KMS-11 (cell line): ENCODE data around the gene VDR.
A peak's percentile ranks its signal among the peaks of the same experiment; 100 is the strongest.

Experiments
- H2AFZ ChIP-seq: fragments of 200-600 bp; sonication (generic); 2 replicates; pipeline ENCODE4 v1.6.1; 2016; ENCODE audit warnings: antibody characterized with exemption, mixed run types, low read depth
- H3K27ac ChIP-seq: fragments of 200-600 bp; sonication (generic); 2 replicates; pipeline ENCODE4 v1.6.1; 2016; ENCODE audit warnings: mild to moderate bottlenecking, mixed run types
- H3K27me3 ChIP-seq: fragments of 200-600 bp; sonication (generic); 2 replicates; pipeline ENCODE4 v1.6.1; 2017; ENCODE audit warnings: mild to moderate bottlenecking, low read depth, mixed run types, moderate library complexity; ENCODE audit not compliant: insufficient read depth
- H3K36me3 ChIP-seq: fragments of 200-600 bp; sonication (generic); 2 replicates; pipeline ENCODE4 v1.6.1; 2017; ENCODE audit warnings: mild to moderate bottlenecking, mixed run types; ENCODE audit not compliant: insufficient read depth
- H3K4me1 ChIP-seq: fragments of 200-600 bp; sonication (generic); 2 replicates; pipeline ENCODE4 v1.6.1; 2016; ENCODE audit warnings: mild to moderate bottlenecking, low read depth, mixed run types; ENCODE audit not compliant: poor library complexity, severe bottlenecking
- H3K4me2 ChIP-seq: fragments of 200-600 bp; sonication (generic); 2 replicates; pipeline ENCODE4 v1.7.0; 2016; ENCODE audit warnings: mild to moderate bottlenecking, mixed run types
- H3K4me3 ChIP-seq: fragments of 200-600 bp; sonication (generic); IDR thresholded peaks from 2 replicates; pipeline ENCODE4 v1.6.1; 2017; ENCODE audit warnings: low read depth, low read length, mixed read lengths; ENCODE audit not compliant: insufficient read depth
- H3K79me2 ChIP-seq: fragments of 200-600 bp; sonication (generic); 2 replicates; pipeline ENCODE4 v1.6.1; 2016; ENCODE audit warnings: low read depth, mixed run types; ENCODE audit not compliant: insufficient read depth
- H3K9ac ChIP-seq: fragments of 200-600 bp; sonication (generic); 2 replicates; pipeline ENCODE4 v1.6.1; 2016; ENCODE audit warnings: mild to moderate bottlenecking, mixed run types
- H4K20me1 ChIP-seq: fragments of 200-600 bp; sonication (generic); 2 replicates; pipeline ENCODE4 v1.6.1; 2016; ENCODE audit warnings: mild to moderate bottlenecking, mixed run types; ENCODE audit not compliant: insufficient read depth
- TF ChIP-seq, protein P1 (sequence below): fragments of 200-600 bp; sonication (generic); conservative IDR thresholded peaks from 2 replicates; pipeline ENCODE4 v1.6.1; 2017; ENCODE audit warnings: low read depth, mild to moderate bottlenecking, antibody characterized with exemption, low read length, moderate library complexity, mixed read lengths

The VDR gene

GRCh38 chr12:47837190-47838171 is 67.3 kb downstream of the VDR start:
- H3K4me3 ChIP-seq = no peak overlapping the region
- no peak overlapping the region for H3K27ac ChIP-seq
- no peaks in the 10 kb centered on the region for H4K20me1 ChIP-seq
- H3K79me2 ChIP-seq = no peaks in the 10 kb centered on the region
- H3K4me1 ChIP-seq = peaks cover 49% of the 10 kb centered on the region
- no peaks in the 10 kb centered on the region for H3K36me3 ChIP-seq
- H3K27me3 ChIP-seq = no peaks in the 10 kb centered on the region
- no peak overlapping the region for H2AFZ ChIP-seq
- no peak overlapping the region for H3K9ac ChIP-seq
- H3K4me2 ChIP-seq = no peak overlapping the region
- TF ChIP-seq, protein P1, sequence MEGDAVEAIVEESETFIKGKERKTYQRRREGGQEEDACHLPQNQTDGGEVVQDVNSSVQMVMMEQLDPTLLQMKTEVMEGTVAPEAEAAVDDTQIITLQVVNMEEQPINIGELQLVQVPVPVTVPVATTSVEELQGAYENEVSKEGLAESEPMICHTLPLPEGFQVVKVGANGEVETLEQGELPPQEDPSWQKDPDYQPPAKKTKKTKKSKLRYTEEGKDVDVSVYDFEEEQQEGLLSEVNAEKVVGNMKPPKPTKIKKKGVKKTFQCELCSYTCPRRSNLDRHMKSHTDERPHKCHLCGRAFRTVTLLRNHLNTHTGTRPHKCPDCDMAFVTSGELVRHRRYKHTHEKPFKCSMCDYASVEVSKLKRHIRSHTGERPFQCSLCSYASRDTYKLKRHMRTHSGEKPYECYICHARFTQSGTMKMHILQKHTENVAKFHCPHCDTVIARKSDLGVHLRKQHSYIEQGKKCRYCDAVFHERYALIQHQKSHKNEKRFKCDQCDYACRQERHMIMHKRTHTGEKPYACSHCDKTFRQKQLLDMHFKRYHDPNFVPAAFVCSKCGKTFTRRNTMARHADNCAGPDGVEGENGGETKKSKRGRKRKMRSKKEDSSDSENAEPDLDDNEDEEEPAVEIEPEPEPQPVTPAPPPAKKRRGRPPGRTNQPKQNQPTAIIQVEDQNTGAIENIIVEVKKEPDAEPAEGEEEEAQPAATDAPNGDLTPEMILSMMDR = peak; percentile 99

DNA sequence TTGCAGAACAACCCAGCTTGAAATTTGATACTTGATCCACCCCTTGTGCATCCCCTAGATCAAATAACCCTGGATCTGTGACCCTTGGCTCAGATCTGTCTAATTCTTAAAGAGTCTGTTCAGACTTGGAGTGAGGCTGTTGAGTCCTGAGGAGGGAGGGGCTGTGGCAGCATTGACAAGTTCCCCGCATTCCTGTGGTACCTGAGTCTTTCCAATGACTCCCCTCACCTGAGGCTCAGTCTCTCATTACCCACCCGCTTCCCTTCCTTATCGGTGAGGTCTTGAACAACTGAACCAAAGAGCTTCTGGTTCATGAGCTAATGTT is 69.0 kb downstream of the VDR start:
- no peaks in the 10 kb centered on the region for H3K27me3 ChIP-seq
- peaks cover 55% of the 10 kb centered on the region for H3K4me1 ChIP-seq
- H3K4me3 ChIP-seq = no peak overlapping the region
- TF ChIP-seq, protein P1 = no peak
- no peak overlapping the region for H3K9ac ChIP-seq
- no peaks in the 10 kb centered on the region for H3K79me2 ChIP-seq
- H3K4me2 ChIP-seq = no peak overlapping the region
- no peaks in the 10 kb centered on the region for H4K20me1 ChIP-seq
- H2AFZ ChIP-seq = no peak overlapping the region
- H3K36me3 ChIP-seq = no peaks in the 10 kb centered on the region
- H3K27ac ChIP-seq = no peak overlapping the region

DNA sequence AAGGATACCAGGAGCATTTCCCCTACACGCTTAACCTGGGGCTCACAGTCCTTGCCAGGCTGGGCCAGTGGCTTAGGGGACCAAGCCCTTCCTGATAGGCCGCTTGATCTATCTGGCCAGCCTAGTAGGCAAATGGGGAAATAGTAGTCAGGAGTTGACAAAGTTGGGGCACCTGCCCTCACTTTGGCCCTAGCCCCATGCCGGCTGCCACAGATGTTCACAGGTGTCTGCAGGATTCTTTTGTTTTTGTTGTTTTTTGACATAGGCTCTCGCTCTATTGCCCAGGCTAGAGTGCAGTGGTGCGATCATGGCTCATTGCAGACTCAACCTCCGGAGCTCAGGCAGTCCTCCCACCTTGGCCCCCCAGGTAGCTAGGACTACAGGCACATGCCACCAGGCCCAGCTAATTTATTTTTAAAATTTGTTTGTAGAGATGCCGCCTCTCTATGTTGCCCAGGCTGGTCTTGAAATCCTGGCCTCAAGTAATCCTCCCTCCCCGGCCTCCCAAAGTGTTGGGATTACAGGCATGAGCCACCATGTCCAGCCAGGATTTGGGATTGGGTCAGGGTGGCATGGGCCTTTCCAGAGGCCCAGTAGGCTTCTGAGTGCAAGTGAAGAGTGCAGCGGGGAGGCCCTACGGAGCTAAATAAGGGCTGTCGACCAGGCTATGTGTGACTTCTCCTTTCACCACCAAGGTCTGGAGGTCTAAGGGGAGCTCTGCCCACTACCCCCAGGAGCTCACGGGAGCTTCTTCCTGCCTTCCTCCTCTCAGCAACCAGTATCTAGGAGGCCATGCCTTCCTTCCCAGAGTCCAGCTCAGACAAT is 69.6 kb downstream of the VDR start:
- no peak overlapping the region for H3K4me2 ChIP-seq
- no peak overlapping the region for H3K27ac ChIP-seq
- no peak overlapping the region for H2AFZ ChIP-seq
- no peaks in the 10 kb centered on the region for H3K27me3 ChIP-seq
- no peaks in the 10 kb centered on the region for H4K20me1 ChIP-seq
- H3K79me2 ChIP-seq = no peaks in the 10 kb centered on the region
- TF ChIP-seq, protein P1 = no peak
- no peak overlapping the region for H3K4me3 ChIP-seq
- H3K4me1 ChIP-seq = peaks cover 55% of the 10 kb centered on the region
- no peaks in the 10 kb centered on the region for H3K36me3 ChIP-seq
- no peak overlapping the region for H3K9ac ChIP-seq

- Histone ChIP-seq H2AFZ (no peak overlapping the region), H3K79me2 (no peaks in the 10 kb centered on the region), H3K9ac (no peak overlapping the region), H3K4me3 (no peak overlapping the region), H3K27me3 (no peaks in the 10 kb centered on the region), H3K36me3 (no peaks in the 10 kb centered on the region), H3K4me1 (peaks cover 55% of the 10 kb centered on the region), H4K20me1 (no peaks in the 10 kb centered on the region), H3K4me2 (no peak overlapping the region), H3K27ac (no peak overlapping the region)
- TF ChIP-seq, protein P1 = no peak
Observed at GRCh38 chr12:47834199-47834903, 70.4 kb downstream of the VDR start.
